PC-9 (cell line): Measurements from ENCODE around the gene PAK6. TPM values are rescaled to one million over a fixed set of nuclear protein-coding genes. Genes with fewer than 3 reads are reported as not detected.

Experiments used
- BruUV-seq: library from RNA; stranded (reverse); fragments of 400-500 nt; replicated peaks from 2 replicates; lab custom pipeline; 2021; lab: Mats Ljungman, UMichigan
- CTCF ChIA-PET: fragments of 300-600 bp; sonication (Branson Sonifier 250); formaldehyde crosslinking; loops from one replicate; lab custom pipeline; 2022; ENCODE audit warnings: antibody characterized with exemption; lab: Charles Lee
- POLR2A ChIA-PET: fragments of 300-600 bp; sonication (Branson Sonifier 250); formaldehyde crosslinking; loops from one replicate; lab custom pipeline; 2022; ENCODE audit warnings: antibody characterized with exemption; ENCODE audit not compliant: unreplicated experiment; lab: Charles Lee
- DNase-seq, 2 experiments: peaks; one replicate each; pipeline versions ENCODE4 v3.0.0 to v3.0.0-alpha.2; 2015 to 2022; ENCODE audit warnings: mixed read lengths in 1 of 2
- H2AFZ ChIP-seq: fragments of 200-600 bp; sonication (generic); 2 replicates; pipeline ENCODE4 v1.8.1; 2017; ENCODE audit warnings: antibody characterized with exemption
- H3F3A ChIP-seq: fragments of 200-600 bp; sonication (generic); 2 replicates; pipeline ENCODE4 v1.8.1; 2017; ENCODE audit warnings: antibody characterized with exemption, mild to moderate bottlenecking, low read depth; ENCODE audit not compliant: insufficient read depth
- H3K27ac ChIP-seq: fragments of 200-600 bp; sonication (generic); 2 replicates; pipeline ENCODE4 v1.6.1; 2016; ENCODE audit warnings: mixed run types
- H3K27me3 ChIP-seq: fragments of 200-600 bp; sonication (generic); 2 replicates; pipeline ENCODE4 v1.6.1; 2016; ENCODE audit warnings: low read depth, mixed run types; ENCODE audit not compliant: insufficient read depth
- H3K36me3 ChIP-seq: fragments of 200-600 bp; sonication (generic); 2 replicates; pipeline ENCODE4 v1.6.1; 2016; ENCODE audit warnings: low read depth, mixed run types
- H3K4me1 ChIP-seq: fragments of 200-600 bp; sonication (generic); replicated peaks from 2 replicates; pipeline ENCODE4 v1.6.1; 2016; ENCODE audit warnings: mixed run types; ENCODE audit not compliant: insufficient read depth
- H3K4me2 ChIP-seq: fragments of 200-600 bp; sonication (generic); 2 replicates; pipeline ENCODE4 v1.6.1; 2017; ENCODE audit warnings: mixed run types
- H3K4me3 ChIP-seq: fragments of 200-600 bp; sonication (generic); 2 replicates; pipeline ENCODE4 v1.6.1; 2016; ENCODE audit warnings: mixed run types
- H3K79me2 ChIP-seq: fragments of 200-600 bp; sonication (generic); 2 replicates; pipeline ENCODE4 v1.6.1; 2017; ENCODE audit warnings: low read depth, mixed run types
- H3K9me2 ChIP-seq: fragments of 200-600 bp; sonication (generic); 2 replicates; pipeline ENCODE4 v1.8.1; 2017; ENCODE audit warnings: mild to moderate bottlenecking; ENCODE audit not compliant: insufficient read depth
- H3K9me3 ChIP-seq: fragments of 200-600 bp; sonication (generic); 2 replicates; pipeline ENCODE4 v1.8.1; 2016; ENCODE audit warnings: low read depth; ENCODE audit not compliant: insufficient read depth
- H4K20me1 ChIP-seq: fragments of 200-600 bp; sonication (generic); 2 replicates; pipeline ENCODE4 v1.8.1; 2017; ENCODE audit not compliant: insufficient read depth
- EZH2 ChIP-seq: fragments of 200-600 bp; sonication (generic); IDR thresholded peaks from 2 replicates; pipeline ENCODE4 v1.8.0; 2017; ENCODE audit warnings: antibody characterized with exemption, low read depth
- intact Hi-C: fragments of 100-400 bp; cut with micrococcal nuclease; formaldehyde crosslinking; loops from one replicate; pipeline ENCODE4 v1.10.0; 2022; ENCODE audit not compliant: unreplicated experiment
- total RNA-seq: library from RNA; stranded (reverse); gene quantifications from 2 replicates; pipeline ENCODE4 v1.2.3, GENCODE V29; 2021
- TF ChIP-seq, protein P1 (sequence below): fragments of 200-600 bp; sonication (generic); conservative IDR thresholded peaks from 2 replicates; pipeline ENCODE4 v1.6.1; 2017; ENCODE audit warnings: mixed run types, antibody characterized with exemption, mild to moderate bottlenecking, moderate library complexity

Gene PAK6
- total RNA-seq, 1 experiment from 2014 or later: 10.7 TPM

DNA sequence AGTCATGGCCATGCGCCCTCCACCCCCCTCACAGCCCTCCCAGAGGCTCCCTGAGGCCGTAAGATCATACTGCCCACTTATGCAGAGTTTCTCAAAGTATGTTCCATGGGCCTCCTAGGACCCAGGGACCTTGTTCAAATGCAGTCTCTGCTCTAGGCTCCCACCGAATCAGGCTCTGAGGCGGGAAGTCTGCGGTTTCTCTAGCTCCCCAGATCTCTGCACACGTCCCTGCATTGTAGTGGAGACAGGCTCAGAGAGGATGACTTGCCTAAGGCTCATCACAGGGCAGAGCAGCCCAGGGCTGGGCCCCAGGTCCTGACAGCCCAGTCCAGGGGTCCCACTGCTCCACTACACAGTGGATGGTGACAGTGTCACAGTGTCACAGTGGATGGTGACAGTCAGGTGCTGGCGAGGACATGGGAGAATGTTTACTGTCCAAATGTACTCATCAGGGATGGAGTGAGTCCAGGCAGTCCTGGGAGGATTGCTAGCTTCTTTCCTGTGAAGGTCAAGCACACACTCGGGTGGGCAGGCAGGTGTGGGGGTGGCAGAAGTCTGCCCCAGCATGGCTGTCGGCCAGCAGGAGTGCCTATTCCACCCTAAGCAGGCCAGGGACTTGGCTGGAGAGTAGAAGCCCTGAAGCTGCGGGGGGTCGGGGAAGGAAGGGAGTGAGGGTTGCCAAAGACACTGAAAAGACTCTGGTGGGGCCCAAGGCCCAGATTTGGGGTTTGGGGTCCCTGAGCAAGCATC lies 31.6 kb downstream of the PAK6 start:
- H3K36me3 ChIP-seq: no peaks in the 10 kb centered on the region
- POLR2A ChIA-PET: no interaction called here
- no peak overlapping the region for H3K4me2 ChIP-seq
- H3K27ac ChIP-seq: no peak overlapping the region
- H2AFZ ChIP-seq: no peak overlapping the region
- DNase-seq: no peak
- peaks cover 11% of the 10 kb centered on the region for H3F3A ChIP-seq
- no TSS peak for BruUV-seq
- H3K4me1 ChIP-seq: peaks cover 17% of the 10 kb centered on the region
- H3K9me3 ChIP-seq: no peaks in the 10 kb centered on the region
- no peaks in the 10 kb centered on the region for H3K9me2 ChIP-seq
- no peaks in the 10 kb centered on the region for H3K79me2 ChIP-seq
- H3K27me3 ChIP-seq: no peaks in the 10 kb centered on the region
- no peaks in the 10 kb centered on the region for H4K20me1 ChIP-seq
- TF ChIP-seq EZH2: no peak
- TF ChIP-seq, protein P1, sequence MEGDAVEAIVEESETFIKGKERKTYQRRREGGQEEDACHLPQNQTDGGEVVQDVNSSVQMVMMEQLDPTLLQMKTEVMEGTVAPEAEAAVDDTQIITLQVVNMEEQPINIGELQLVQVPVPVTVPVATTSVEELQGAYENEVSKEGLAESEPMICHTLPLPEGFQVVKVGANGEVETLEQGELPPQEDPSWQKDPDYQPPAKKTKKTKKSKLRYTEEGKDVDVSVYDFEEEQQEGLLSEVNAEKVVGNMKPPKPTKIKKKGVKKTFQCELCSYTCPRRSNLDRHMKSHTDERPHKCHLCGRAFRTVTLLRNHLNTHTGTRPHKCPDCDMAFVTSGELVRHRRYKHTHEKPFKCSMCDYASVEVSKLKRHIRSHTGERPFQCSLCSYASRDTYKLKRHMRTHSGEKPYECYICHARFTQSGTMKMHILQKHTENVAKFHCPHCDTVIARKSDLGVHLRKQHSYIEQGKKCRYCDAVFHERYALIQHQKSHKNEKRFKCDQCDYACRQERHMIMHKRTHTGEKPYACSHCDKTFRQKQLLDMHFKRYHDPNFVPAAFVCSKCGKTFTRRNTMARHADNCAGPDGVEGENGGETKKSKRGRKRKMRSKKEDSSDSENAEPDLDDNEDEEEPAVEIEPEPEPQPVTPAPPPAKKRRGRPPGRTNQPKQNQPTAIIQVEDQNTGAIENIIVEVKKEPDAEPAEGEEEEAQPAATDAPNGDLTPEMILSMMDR: no peak
- H3K4me3 ChIP-seq: no peak overlapping the region
- intact Hi-C loops: no loop called here
- CTCF ChIA-PET: interaction anchor here (4.6 kb wide), 1 partner anchor 52 kb away, joined by 83 read pairs; no protein-coding TSS in a partner anchor

GRCh38 chr15:40271685-40272484 lies 33.0 kb downstream of the PAK6 start:
- no TSS peak for BruUV-seq
- no peaks in the 10 kb centered on the region for H3K36me3 ChIP-seq
- no peaks in the 10 kb centered on the region for H3K79me2 ChIP-seq
- POLR2A ChIA-PET: no interaction called here
- no peaks in the 10 kb centered on the region for H3K9me3 ChIP-seq
- no peak overlapping the region for H3K27ac ChIP-seq
- CTCF ChIA-PET: interaction anchor here (4.6 kb wide), 1 partner anchor 54 kb away, joined by 83 read pairs; no protein-coding TSS in a partner anchor
- intact Hi-C loops: no loop called here
- peaks cover 4% of the 10 kb centered on the region; the same call in 1 of the 2 replicates for H3F3A ChIP-seq
- no peaks in the 10 kb centered on the region for H3K27me3 ChIP-seq
- DNase-seq: no peak
- TF ChIP-seq, protein P1: no peak
- TF ChIP-seq EZH2: no peak
- H3K9me2 ChIP-seq: no peaks in the 10 kb centered on the region
- H4K20me1 ChIP-seq: no peaks in the 10 kb centered on the region
- H3K4me2 ChIP-seq: no peak overlapping the region
- H3K4me1 ChIP-seq: peaks cover 9% of the 10 kb centered on the region
- H3K4me3 ChIP-seq: no peak overlapping the region
- no peak overlapping the region for H2AFZ ChIP-seq

DNA sequence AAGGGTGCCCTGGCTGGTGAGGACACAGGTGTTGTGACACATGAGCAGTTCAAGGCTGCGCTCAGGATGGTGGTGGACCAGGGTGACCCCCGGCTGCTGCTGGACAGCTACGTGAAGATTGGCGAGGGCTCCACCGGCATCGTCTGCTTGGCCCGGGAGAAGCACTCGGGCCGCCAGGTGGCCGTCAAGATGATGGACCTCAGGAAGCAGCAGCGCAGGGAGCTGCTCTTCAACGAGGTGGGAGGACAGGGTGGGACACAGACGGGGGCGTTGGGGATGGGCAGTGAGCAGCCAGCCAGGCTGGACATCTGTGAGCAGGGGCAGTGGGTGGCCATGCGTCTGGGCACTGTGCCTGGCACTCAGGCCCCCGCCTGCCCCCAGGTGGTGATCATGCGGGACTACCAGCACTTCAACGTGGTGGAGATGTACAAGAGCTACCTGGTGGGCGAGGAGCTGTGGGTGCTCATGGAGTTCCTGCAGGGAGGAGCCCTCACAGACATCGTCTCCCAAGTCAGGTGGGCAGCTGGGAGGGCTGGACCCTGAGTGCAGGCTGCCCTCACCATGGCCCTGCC lies 33.7 kb downstream of the PAK6 start:
- intact Hi-C loops: no loop called here
- H3K27me3 ChIP-seq: no peaks in the 10 kb centered on the region
- H3K79me2 ChIP-seq: no peaks in the 10 kb centered on the region
- ChIA-PET CTCF (interaction anchor here (0.7 to 4.6 kb wide), 5 partner anchors 27 to 134 kb away, joined by 3 to 83 read pairs (median 6); partner anchors contain the start of gene PAK6), POLR2A (interaction anchor here (0.5 kb wide), 1 partner anchor 30 kb away, joined by 3 read pairs; no protein-coding TSS in a partner anchor)
- H3F3A ChIP-seq: no peaks in the 10 kb centered on the region
- no peak overlapping the region for H3K4me3 ChIP-seq
- H3K9me3 ChIP-seq: no peaks in the 10 kb centered on the region
- H3K9me2 ChIP-seq: no peaks in the 10 kb centered on the region
- H3K36me3 ChIP-seq: no peaks in the 10 kb centered on the region
- no peak overlapping the region for H3K4me2 ChIP-seq
- BruUV-seq: no TSS peak
- TF ChIP-seq EZH2: no peak
- TF ChIP-seq, protein P1: peak; percentile 29; the same call in 1 of the 2 replicates
- no peaks in the 10 kb centered on the region for H4K20me1 ChIP-seq
- DNase-seq: peak in 1 of 2 experiments; percentile 48
- H2AFZ ChIP-seq: no peak overlapping the region
- no peak overlapping the region for H3K27ac ChIP-seq
- peaks cover 3% of the 10 kb centered on the region for H3K4me1 ChIP-seq
